Measurements from ENCODE around the gene DDB1. TPM values are rescaled to one million over a fixed set of nuclear protein-coding genes. Genes with fewer than 3 reads are reported as not detected.

The DDB1 gene
- total RNA-seq, 1 experiment from 2014 or later, result 297 TPM

GRCh38 chr11:61345170-61345610, 12.3 kb upstream of the DDB1 start:
- Histone ChIP-seq H2BK5ac (ENCODE audit: insufficient read length, low read length) (no peak overlapping the region), H2BK12ac (ENCODE audit: insufficient read length, low read depth, low read length) (no peak overlapping the region), H4K20me1 (ENCODE audit: control insufficient read depth, insufficient read depth, insufficient read length) (no peaks in the 10 kb centered on the region), H2AK5ac (ENCODE audit: insufficient read length, low read length) (no peak overlapping the region), H2AFZ (ENCODE audit: low read length) (no peak overlapping the region), H3K23me2 (ENCODE audit: insufficient read length, low read depth, low read length, poor library complexity, severe bottlenecking) (no peaks in the 10 kb centered on the region), H4K91ac (ENCODE audit: insufficient read length, low read depth, low read length) (no peak overlapping the region), H3K23ac (ENCODE audit: insufficient read length, low read depth, low read length) (no peak overlapping the region), H3K79me1 (ENCODE audit: insufficient read depth, low read depth, low read length, poor library complexity, severe bottlenecking) (no peaks in the 10 kb centered on the region), H3K79me2 (ENCODE audit: insufficient read depth, low read length) (no peaks in the 10 kb centered on the region), H3T11ph (ENCODE audit: low read length) (no peak overlapping the region), H3K18ac (ENCODE audit: insufficient read length, low read depth, low read length) (no peak overlapping the region), H3K27me3 (ENCODE audit: insufficient read depth, low read length) (no peaks in the 10 kb centered on the region), H3K4ac (ENCODE audit: low read depth, low read length) (no peak overlapping the region), H4K8ac (replicated peaks; ENCODE audit: insufficient read length, low read depth, low read length) (no peak overlapping the region), H3K9me3 (ENCODE audit: control insufficient read depth, low read depth, low read length) (no peaks in the 10 kb centered on the region), H2BK15ac (ENCODE audit: low read depth, low read length) (no peak overlapping the region), H3K4me1 (ENCODE audit: insufficient read depth, low read length) (no peaks in the 10 kb centered on the region), H3K56ac (ENCODE audit: insufficient read length, low read depth, low read length) (no peak overlapping the region), H2BK120ac (ENCODE audit: low read depth, low read length, poor library complexity, severe bottlenecking) (no peak overlapping the region), H3K9ac (ENCODE audit: extremely low read depth, insufficient read length, low read length) (no peak overlapping the region), H2BK20ac (ENCODE audit: low read depth, low read length, poor library complexity, severe bottlenecking) (no peak overlapping the region), H3K27ac (ENCODE audit: insufficient read length, low read depth, low read length) (no peak overlapping the region), H3K4me2 (ENCODE audit: insufficient read depth, insufficient read length, low read length) (no peak overlapping the region), H4K5ac (ENCODE audit: insufficient read length, low read depth, low read length) (no peak overlapping the region), H3K14ac (ENCODE audit: insufficient read depth, low read length) (no peak overlapping the region)
- Mint-ChIP-seq H3K4me1 (no peaks in the 10 kb centered on the region), H3K27ac (no peak overlapping the region), H3K4me3 (no peak overlapping the region), H3K9me3 (no peaks in the 10 kb centered on the region), H3K36me3 (ENCODE audit: insufficient read depth in 1 of 3, low read depth in 3 of 3) (peaks cover 5 to 44% (median 37%) of the 10 kb centered on the region in 3 experiments), H3K27me3 (ENCODE audit: low read depth) (no peaks in the 10 kb centered on the region)
- TF ChIP-seq, protein P1, sequence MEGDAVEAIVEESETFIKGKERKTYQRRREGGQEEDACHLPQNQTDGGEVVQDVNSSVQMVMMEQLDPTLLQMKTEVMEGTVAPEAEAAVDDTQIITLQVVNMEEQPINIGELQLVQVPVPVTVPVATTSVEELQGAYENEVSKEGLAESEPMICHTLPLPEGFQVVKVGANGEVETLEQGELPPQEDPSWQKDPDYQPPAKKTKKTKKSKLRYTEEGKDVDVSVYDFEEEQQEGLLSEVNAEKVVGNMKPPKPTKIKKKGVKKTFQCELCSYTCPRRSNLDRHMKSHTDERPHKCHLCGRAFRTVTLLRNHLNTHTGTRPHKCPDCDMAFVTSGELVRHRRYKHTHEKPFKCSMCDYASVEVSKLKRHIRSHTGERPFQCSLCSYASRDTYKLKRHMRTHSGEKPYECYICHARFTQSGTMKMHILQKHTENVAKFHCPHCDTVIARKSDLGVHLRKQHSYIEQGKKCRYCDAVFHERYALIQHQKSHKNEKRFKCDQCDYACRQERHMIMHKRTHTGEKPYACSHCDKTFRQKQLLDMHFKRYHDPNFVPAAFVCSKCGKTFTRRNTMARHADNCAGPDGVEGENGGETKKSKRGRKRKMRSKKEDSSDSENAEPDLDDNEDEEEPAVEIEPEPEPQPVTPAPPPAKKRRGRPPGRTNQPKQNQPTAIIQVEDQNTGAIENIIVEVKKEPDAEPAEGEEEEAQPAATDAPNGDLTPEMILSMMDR (conservative IDR thresholded peaks at IDR 0.05), result no peak
- DNase-seq, result no peak
- WGBS (ENCODE audit: extremely low coverage, insufficient read length, low lambda C conversion rate), result no CpG with 5 or more reads among the region's 4 CpGs
